Neural crest cell (in vitro differentiated cells): ENCODE data around the gene SLC9A9. TPM values are rescaled to one million over a fixed set of nuclear protein-coding genes. Genes with fewer than 3 reads are reported as not detected.
"Not testable (repeated sequence)": the region's sequence is repeated elsewhere in the genome, so short reads cannot be mapped to it uniquely, and the experiment has no call there.

ENCODE experiments used
- DNase-seq: peaks from one replicate; pipeline ENCODE4 v3.0.0; 2021; ENCODE audit warnings: low read depth, mixed read lengths, low spot score
- H3K27ac Mint-ChIP-seq: one replicate; pipeline ENCODE4 v1.8.0; 2021; ENCODE audit warnings: mild to moderate bottlenecking, mixed read lengths; ENCODE audit not compliant: unreplicated experiment
- H3K27me3 Mint-ChIP-seq: 2 replicates; pipeline ENCODE4 v1.8.0; 2021; ENCODE audit warnings: low read depth, mild to moderate bottlenecking, mixed read lengths
- H3K36me3 Mint-ChIP-seq: 2 replicates; pipeline ENCODE4 v1.8.0; 2021; ENCODE audit warnings: low read depth, mild to moderate bottlenecking, mixed read lengths
- H3K4me1 Mint-ChIP-seq: 2 replicates; pipeline ENCODE4 v1.8.0; 2021; ENCODE audit warnings: mixed read lengths
- H3K4me3 Mint-ChIP-seq: one replicate; pipeline ENCODE4 v1.8.0; 2021; ENCODE audit warnings: mild to moderate bottlenecking, mixed read lengths
- H3K9me3 Mint-ChIP-seq: 2 replicates; pipeline ENCODE4 v1.8.0; 2021; ENCODE audit warnings: mixed read lengths
- total RNA-seq: library from RNA; stranded (reverse); gene quantifications from 2 replicates; pipeline ENCODE4 v1.2.1, GENCODE V29; 2021
- TF ChIP-seq, protein P1 (sequence below): fragments of 200-600 bp; sonication (generic); conservative IDR thresholded peaks from 2 replicates; pipeline ENCODE4 v1.5.0; 2021; ENCODE audit warnings: antibody characterized with exemption, mild to moderate bottlenecking

The SLC9A9 gene
- total RNA-seq, 1 donor from 2014 or later: 0.56 TPM

- TF ChIP-seq, protein P1, sequence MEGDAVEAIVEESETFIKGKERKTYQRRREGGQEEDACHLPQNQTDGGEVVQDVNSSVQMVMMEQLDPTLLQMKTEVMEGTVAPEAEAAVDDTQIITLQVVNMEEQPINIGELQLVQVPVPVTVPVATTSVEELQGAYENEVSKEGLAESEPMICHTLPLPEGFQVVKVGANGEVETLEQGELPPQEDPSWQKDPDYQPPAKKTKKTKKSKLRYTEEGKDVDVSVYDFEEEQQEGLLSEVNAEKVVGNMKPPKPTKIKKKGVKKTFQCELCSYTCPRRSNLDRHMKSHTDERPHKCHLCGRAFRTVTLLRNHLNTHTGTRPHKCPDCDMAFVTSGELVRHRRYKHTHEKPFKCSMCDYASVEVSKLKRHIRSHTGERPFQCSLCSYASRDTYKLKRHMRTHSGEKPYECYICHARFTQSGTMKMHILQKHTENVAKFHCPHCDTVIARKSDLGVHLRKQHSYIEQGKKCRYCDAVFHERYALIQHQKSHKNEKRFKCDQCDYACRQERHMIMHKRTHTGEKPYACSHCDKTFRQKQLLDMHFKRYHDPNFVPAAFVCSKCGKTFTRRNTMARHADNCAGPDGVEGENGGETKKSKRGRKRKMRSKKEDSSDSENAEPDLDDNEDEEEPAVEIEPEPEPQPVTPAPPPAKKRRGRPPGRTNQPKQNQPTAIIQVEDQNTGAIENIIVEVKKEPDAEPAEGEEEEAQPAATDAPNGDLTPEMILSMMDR: no peak
- H3K4me3 Mint-ChIP-seq: no peak overlapping the region
- no peaks in the 10 kb centered on the region for H3K27me3 Mint-ChIP-seq
- DNase-seq: no peak
- H3K36me3 Mint-ChIP-seq: no peaks in the 10 kb centered on the region
- no peak overlapping the region for H3K27ac Mint-ChIP-seq
- H3K9me3 Mint-ChIP-seq: no peaks in the 10 kb centered on the region
- H3K4me1 Mint-ChIP-seq: no peaks in the 10 kb centered on the region
Measured at GRCh38 chr3:143875546-143875945, 27.3 kb upstream of the SLC9A9 start.

GRCh38 chr3:143873553-143873952 lies 25.3 kb upstream of the SLC9A9 start:
- not testable (repeated sequence) for H3K9me3 Mint-ChIP-seq, H3K4me3 Mint-ChIP-seq, H3K36me3 Mint-ChIP-seq, H3K4me1 Mint-ChIP-seq, H3K27me3 Mint-ChIP-seq, DNase-seq, H3K27ac Mint-ChIP-seq

GRCh38 chr3:143865302-143865701 lies 17.0 kb upstream of the SLC9A9 start:
- H3K4me1 Mint-ChIP-seq: no peaks in the 10 kb centered on the region
- H3K4me3 Mint-ChIP-seq: no peak overlapping the region
- no peak overlapping the region for H3K27ac Mint-ChIP-seq
- H3K9me3 Mint-ChIP-seq: peaks cover 3% of the 10 kb centered on the region
- TF ChIP-seq, protein P1: no peak
- H3K27me3 Mint-ChIP-seq: no peaks in the 10 kb centered on the region
- DNase-seq: no peak
- H3K36me3 Mint-ChIP-seq: peaks cover 2% of the 10 kb centered on the region

- Mint-ChIP-seq H3K9me3 (peaks cover 10% of the 10 kb centered on the region), H3K36me3 (peaks cover 2% of the 10 kb centered on the region), H3K4me3 (no peak overlapping the region), H3K27ac (no peak overlapping the region), H3K4me1 (no peaks in the 10 kb centered on the region), H3K27me3 (no peaks in the 10 kb centered on the region)
- DNase-seq: no peak
- TF ChIP-seq, protein P1: no peak
Measured at GRCh38 chr3:143859465-143860203, 11.4 kb upstream of the SLC9A9 start.

DNA sequence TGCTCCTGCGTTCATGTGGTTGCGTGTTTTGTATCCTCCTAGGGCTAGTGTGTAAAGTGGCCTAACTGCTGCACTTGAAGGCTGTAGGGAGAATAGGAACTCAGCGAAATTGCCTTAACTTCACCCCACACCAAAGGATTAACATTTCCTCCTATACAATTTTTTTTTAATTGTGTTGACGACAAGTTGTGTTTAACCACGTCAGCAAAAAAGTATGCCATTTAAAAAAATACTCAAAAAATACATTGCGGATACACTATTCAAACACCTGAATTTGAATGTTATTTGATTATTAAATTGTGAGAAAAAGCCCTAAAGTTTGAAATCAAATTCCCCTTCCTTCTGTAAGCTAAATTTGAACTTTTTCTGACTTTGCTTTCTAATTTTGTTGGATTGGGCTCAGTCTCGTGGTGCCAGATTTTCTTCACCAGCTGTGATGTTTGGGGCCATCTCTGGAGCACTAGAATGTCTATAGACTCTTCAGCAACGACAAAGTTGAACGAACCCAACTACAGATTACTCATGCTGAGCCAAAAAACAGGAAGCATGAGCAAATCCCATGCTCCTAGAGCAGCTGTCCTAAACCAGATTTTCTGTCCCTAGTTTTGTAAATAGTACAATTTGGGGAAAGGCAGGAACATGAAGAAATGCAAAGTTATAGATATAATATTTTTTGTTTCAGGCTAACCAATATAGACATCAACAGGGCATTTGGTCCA lies 8.1 kb upstream of the SLC9A9 start:
- peaks cover 2% of the 10 kb centered on the region for H3K36me3 Mint-ChIP-seq
- H3K9me3 Mint-ChIP-seq: peaks cover 10% of the 10 kb centered on the region
- TF ChIP-seq, protein P1: no peak
- no peak for DNase-seq
- H3K4me3 Mint-ChIP-seq: no peak overlapping the region
- H3K27me3 Mint-ChIP-seq: no peaks in the 10 kb centered on the region
- H3K27ac Mint-ChIP-seq: no peak overlapping the region
- no peaks in the 10 kb centered on the region for H3K4me1 Mint-ChIP-seq

DNA sequence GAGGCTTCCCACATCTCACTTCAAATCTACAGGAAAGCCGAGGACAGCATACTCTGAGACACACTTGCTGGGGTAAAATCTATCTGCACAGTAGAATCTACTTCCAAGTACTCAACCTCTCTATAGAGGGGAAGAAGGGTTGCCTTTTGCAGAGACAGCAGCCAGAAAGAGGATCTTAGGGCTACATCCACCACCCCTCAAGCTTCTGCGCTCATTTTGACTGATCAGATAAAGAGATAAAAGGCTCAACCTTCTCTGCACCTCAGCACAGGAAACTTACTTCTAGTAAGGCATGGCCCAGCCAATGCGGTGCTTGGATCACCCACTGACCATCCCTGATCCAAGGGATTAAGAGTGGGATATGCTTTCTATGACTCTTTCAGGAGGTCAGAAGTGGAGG lies 6.9 kb upstream of the SLC9A9 start:
- peaks cover 3% of the 10 kb centered on the region for H3K4me1 Mint-ChIP-seq
- no peak overlapping the region for H3K27ac Mint-ChIP-seq
- no peak for DNase-seq
- H3K9me3 Mint-ChIP-seq: peaks cover 7% of the 10 kb centered on the region
- no peaks in the 10 kb centered on the region for H3K36me3 Mint-ChIP-seq
- H3K27me3 Mint-ChIP-seq: no peaks in the 10 kb centered on the region
- TF ChIP-seq, protein P1: no peak
- no peak overlapping the region for H3K4me3 Mint-ChIP-seq
